HG03139 (cell line): ENCODE data around the gene SF3B6.
"Not testable (repeated sequence)": the region's sequence is repeated elsewhere in the genome, so short reads cannot be mapped to it uniquely, and the experiment has no call there.

ENCODE experiments used
- ATAC-seq: cut with Tn5 transposase; IDR thresholded peaks from one replicate; pipeline ENCODE4 v1.9.1; 2021; ENCODE audit not compliant: unreplicated experiment

SF3B6 gene

GRCh38 chr2:24095171-24095677, 19.1 kb upstream of the SF3B6 start:
- not testable (repeated sequence) for ATAC-seq

- not testable (repeated sequence) for ATAC-seq
Observed at GRCh38 chr2:24093270-24093669, 17.1 kb upstream of the SF3B6 start.

- no peak for ATAC-seq
Observed at GRCh38 chr2:24088821-24089359, 12.8 kb upstream of the SF3B6 start.

- no peak for ATAC-seq
Observed at GRCh38 chr2:24087032-24087431, 10.9 kb upstream of the SF3B6 start.

- ATAC-seq: no peak
Observed at GRCh38 chr2:24086241-24086640, 10.1 kb upstream of the SF3B6 start.

GRCh38 chr2:24085200-24085489, 9.0 kb upstream of the SF3B6 start:
- ATAC-seq: no peak

- ATAC-seq: peak; percentile 69
Observed at GRCh38 chr2:24084386-24085199, 8.5 kb upstream of the SF3B6 start, which contains the start of gene TP53I3. TP53I3 (minus strand) TSS chr2:24084834; CDS start chr2:24084326, 508 bp downstream.

- peak; percentile 71 for ATAC-seq
Observed at GRCh38 chr2:24083567-24084385, 7.7 kb upstream of the SF3B6 start.

GRCh38 chr2:24082787-24083566, 6.9 kb upstream of the SF3B6 start:
- ATAC-seq: no peak

GRCh38 chr2:24080701-24081100, 4.6 kb upstream of the SF3B6 start:
- no peak for ATAC-seq

GRCh38 chr2:24077879-24078278, 1.8 kb upstream of the SF3B6 start:
- ATAC-seq: no peak

- ATAC-seq: no peak
Observed at GRCh38 chr2:24077535-24077877, 1.4 kb upstream of the SF3B6 start.

- ATAC-seq: no peak
Observed at GRCh38 chr2:24076849-24077534, 866 bp upstream of the SF3B6 start.

- no peak for ATAC-seq
Observed at GRCh38 chr2:24075259-24075658, 867 bp downstream of the SF3B6 start.

GRCh38 chr2:24073816-24074215, 2.3 kb downstream of the SF3B6 start:
- ATAC-seq: no peak

GRCh38 chr2:24072259-24072658, 3.9 kb downstream of the SF3B6 start:
- no peak for ATAC-seq

GRCh38 chr2:24065341-24065740, 10.8 kb downstream of the SF3B6 start:
- no peak for ATAC-seq

GRCh38 chr2:24058564-24059271, 17.4 kb downstream of the SF3B6 start:
- no peak for ATAC-seq

- ATAC-seq: no peak
Observed at GRCh38 chr2:24055750-24056149, 20.4 kb downstream of the SF3B6 start.
